HEK293 (cell line): ENCODE results near the gene EIF5A.
A peak's percentile ranks its signal among the peaks of the same experiment; 100 is the strongest.

Source experiments
- CTCF ChIA-PET: fragments of 350-600 bp; formaldehyde crosslinking; extraction: SDS; loops from one replicate; lab custom pipeline; 2021; ENCODE audit warnings: antibody characterized with exemption; lab: Yijun Ruan, JAX
- POLR2A ChIA-PET: fragments of 300-600 bp; formaldehyde crosslinking; extraction: SDS; loops from one replicate; lab custom pipeline; 2020; ENCODE audit warnings: antibody characterized with exemption, inconsistent platforms; lab: Yijun Ruan, JAX
- H3K27ac ChIP-seq: fragments of 200-500 bp; sonication (Bioruptor generic); 2 replicates; pipeline ENCODE4 v1.5.1; 2014; ENCODE audit warnings: low read depth, low read length, control low read depth, inconsistent platforms; ENCODE audit errors: extremely low read depth
- H3K36me3 ChIP-seq, 2 experiments: fragments of 200-500 bp in 1 of 2; sonication (Bioruptor generic) in 1 of 2; 1 replicate in 1 of 2; 2 replicates in 1 of 2; pipeline ENCODE4 v1.5.1; 2014 to 2017; ENCODE audit warnings: inconsistent platforms in 2 of 2, low read length in 2 of 2; ENCODE audit not compliant: control insufficient read depth in 2 of 2, insufficient read depth in 1 of 2
- H3K4me1 ChIP-seq: fragments of 200-500 bp; sonication (Bioruptor generic); 2 replicates; pipeline ENCODE4 v1.5.1; 2014; ENCODE audit warnings: mild to moderate bottlenecking, low read length, inconsistent platforms; ENCODE audit not compliant: control insufficient read depth, insufficient read depth
- H3K4me3 ChIP-seq: 2 replicates; pipeline ENCODE4 v1.5.1; 2011; ENCODE audit warnings: low read depth, mild to moderate bottlenecking, control low read depth, low read length, moderate library complexity
- H3K9me3 ChIP-seq: fragments of 200-500 bp; sonication (Bioruptor generic); 2 replicates; pipeline ENCODE4 v1.5.1; 2014; ENCODE audit warnings: low read depth, low read length, inconsistent platforms; ENCODE audit not compliant: control insufficient read depth, insufficient read depth
- EGR2 ChIP-seq: fragments of 450-650 bp; formaldehyde crosslinking; IDR thresholded peaks from 2 replicates; pipeline ENCODE4 v1.5.1; 2016; ENCODE audit warnings: low read depth, missing biosample characterization, missing genetic modification characterization
- GLI4 ChIP-seq: fragments of 450-650 bp; formaldehyde crosslinking; IDR thresholded peaks from 2 replicates; pipeline ENCODE4 v1.5.1; 2016; ENCODE audit warnings: missing biosample characterization, missing genetic modification characterization
- INSM2 ChIP-seq: fragments of 450-650 bp; formaldehyde crosslinking; IDR thresholded peaks from 2 replicates; pipeline ENCODE4 v1.5.1; 2016; ENCODE audit warnings: missing biosample characterization, missing genetic modification characterization
- KLF10 ChIP-seq: fragments of 450-650 bp; IDR thresholded peaks from 2 replicates; pipeline ENCODE4 v1.5.1; 2018; ENCODE audit warnings: missing biosample characterization, mild to moderate bottlenecking, missing genetic modification characterization
- KLF9 ChIP-seq: fragments of 450-650 bp; formaldehyde crosslinking; IDR thresholded peaks from 2 replicates; pipeline ENCODE4 v1.5.1; 2016; ENCODE audit warnings: missing biosample characterization, missing genetic modification characterization, low read depth
- SP2 ChIP-seq: fragments of 450-650 bp; formaldehyde crosslinking; IDR thresholded peaks from 2 replicates; pipeline ENCODE4 v1.5.1; 2016; ENCODE audit warnings: missing biosample characterization, missing genetic modification characterization
- YY1 ChIP-seq: fragments of 450-650 bp; formaldehyde crosslinking; IDR thresholded peaks from 2 replicates; pipeline ENCODE4 v1.5.1; 2018; ENCODE audit warnings: missing biosample characterization, missing genetic modification characterization
- YY2 ChIP-seq: fragments of 450-650 bp; formaldehyde crosslinking; IDR thresholded peaks from 2 replicates; pipeline ENCODE4 v1.5.1; 2016; ENCODE audit warnings: missing biosample characterization, missing genetic modification characterization
- ZBTB7A ChIP-seq: fragments of 450-650 bp; formaldehyde crosslinking; IDR thresholded peaks from 2 replicates; pipeline ENCODE4 v1.5.1; 2016; ENCODE audit warnings: low read depth, missing biosample characterization, missing genetic modification characterization
- ZEB2 ChIP-seq: fragments of 450-650 bp; formaldehyde crosslinking; IDR thresholded peaks from 2 replicates; pipeline ENCODE4 v1.5.1; 2016; ENCODE audit warnings: missing biosample characterization, missing genetic modification characterization
- ZFP69B ChIP-seq: fragments of 450-650 bp; formaldehyde crosslinking; IDR thresholded peaks from 2 replicates; pipeline ENCODE4 v1.5.1; 2016; ENCODE audit warnings: missing biosample characterization, missing genetic modification characterization
- ZNF10 ChIP-seq: fragments of 450-650 bp; formaldehyde crosslinking; IDR thresholded peaks from 2 replicates; pipeline ENCODE4 v1.5.1; 2017; ENCODE audit warnings: missing biosample characterization, missing genetic modification characterization
- ZNF24 ChIP-seq: fragments of 450-650 bp; formaldehyde crosslinking; IDR thresholded peaks from 2 replicates; pipeline ENCODE4 v1.5.1; 2016; ENCODE audit warnings: missing biosample characterization, missing genetic modification characterization
- ZNF354C ChIP-seq: fragments of 450-650 bp; formaldehyde crosslinking; IDR thresholded peaks from 2 replicates; pipeline ENCODE4 v1.5.1; 2016; ENCODE audit warnings: missing biosample characterization, missing genetic modification characterization, low read depth, borderline replicate concordance
- ZNF362 ChIP-seq: fragments of 450-650 bp; formaldehyde crosslinking; IDR thresholded peaks from 2 replicates; pipeline ENCODE4 v1.5.1; 2016; ENCODE audit warnings: missing biosample characterization, missing genetic modification characterization
- ZNF561 ChIP-seq: fragments of 450-650 bp; IDR thresholded peaks from 2 replicates; pipeline ENCODE4 v1.5.1; 2018; ENCODE audit warnings: missing biosample characterization, missing genetic modification characterization, borderline replicate concordance
- ZNF600 ChIP-seq: fragments of 450-650 bp; formaldehyde crosslinking; IDR thresholded peaks from 2 replicates; pipeline ENCODE4 v1.5.1; 2016; ENCODE audit warnings: missing biosample characterization, missing genetic modification characterization
- ZNF670 ChIP-seq: fragments of 450-650 bp; formaldehyde crosslinking; IDR thresholded peaks from 2 replicates; pipeline ENCODE4 v1.5.1; 2016; ENCODE audit warnings: missing biosample characterization, missing genetic modification characterization, low read depth
- ZNF677 ChIP-seq: fragments of 450-650 bp; IDR thresholded peaks from 2 replicates; pipeline ENCODE4 v1.5.0; 2018; ENCODE audit warnings: missing biosample characterization, mild to moderate bottlenecking, missing genetic modification characterization, moderate library complexity
- TF ChIP-seq, protein P1 (sequence below): fragments of 450-650 bp; formaldehyde crosslinking; IDR thresholded peaks from 2 replicates; pipeline ENCODE4 v1.5.1; 2016; ENCODE audit warnings: missing biosample characterization, missing genetic modification characterization, low read depth
- TF ChIP-seq, protein P2 (sequence below): fragments of 450-650 bp; formaldehyde crosslinking; IDR thresholded peaks from 2 replicates; pipeline ENCODE4 v1.5.1; 2016; ENCODE audit warnings: missing biosample characterization, missing genetic modification characterization
- TF ChIP-seq, protein P3 (sequence below): fragments of 450-650 bp; formaldehyde crosslinking; IDR thresholded peaks from 2 replicates; pipeline ENCODE4 v1.5.1; 2016; ENCODE audit warnings: missing biosample characterization, missing genetic modification characterization
- TF ChIP-seq, protein P4 (sequence below): fragments of 450-650 bp; formaldehyde crosslinking; IDR thresholded peaks from 2 replicates; pipeline ENCODE4 v1.5.1; 2016; ENCODE audit warnings: missing biosample characterization, missing genetic modification characterization, low read depth
- TF ChIP-seq, protein P5 (sequence below): fragments of 450-650 bp; formaldehyde crosslinking; optimal IDR thresholded peaks from 2 replicates; pipeline ENCODE3; 2016; ENCODE audit warnings: missing biosample characterization, mild to moderate bottlenecking, missing genetic modification characterization

EIF5A gene

DNA sequence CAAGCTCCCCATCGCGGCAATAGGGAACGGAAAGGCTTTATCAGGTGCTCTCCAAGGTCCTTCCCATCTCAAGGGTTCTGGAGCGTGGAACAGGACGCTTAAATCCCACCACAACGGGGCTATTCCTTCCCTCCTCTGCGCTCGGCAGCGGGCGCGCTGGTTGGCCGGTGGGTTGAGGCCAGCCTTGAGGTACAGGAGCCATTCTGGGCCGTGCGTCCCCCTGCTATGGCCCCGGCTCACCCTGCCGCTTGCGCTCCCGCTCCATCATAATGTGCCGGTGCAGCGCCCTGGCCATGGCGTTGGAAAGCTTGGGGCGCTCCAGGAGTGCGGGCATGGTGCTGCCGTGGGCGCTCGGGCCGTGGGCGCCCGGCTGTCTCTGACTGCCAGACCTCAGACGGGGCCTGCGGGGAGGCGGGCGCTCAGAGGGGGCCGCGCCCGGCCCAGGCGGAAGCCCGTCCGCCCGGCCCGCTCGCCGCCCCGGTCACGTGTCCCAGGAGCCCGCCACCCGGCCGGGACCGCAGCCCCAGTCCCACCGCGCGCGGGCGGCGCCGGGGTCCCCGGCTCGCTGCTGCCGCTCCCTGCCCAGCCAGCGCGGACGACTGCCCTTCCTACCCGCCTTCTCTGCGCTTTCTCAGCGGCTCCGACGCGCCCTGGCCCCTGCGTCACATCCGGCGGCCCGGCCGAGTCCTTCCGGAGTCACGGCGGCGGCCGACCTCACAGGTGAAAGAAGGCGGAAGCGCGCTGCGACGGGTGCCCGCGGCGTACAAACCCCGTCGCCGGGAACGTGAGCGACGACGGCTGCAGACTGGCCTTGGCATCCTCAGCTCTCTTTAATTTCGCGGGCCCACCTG is 7.5 kb downstream of the EIF5A start, which contains the start of gene GPS2:
Gene GPS2, minus strand, starts transcription at position 642 of the 851 bp plus-strand sequence. Its CDS starts 308 bp downstream, at position 334.
- POLR2A ChIA-PET: interaction anchor here (0.6 to 4.1 kb wide), 10 partner anchors 15 to 388 kb away, joined by 3 to 42 read pairs (median 4); partner anchors contain the start of genes ACADVL, DLG4, NEURL4 and PHF23
- Histone ChIP-seq H3K9me3 (no peaks in the 10 kb centered on the region), H3K27ac (peak within 1 kb of the TSS; percentile 98), H3K4me1 (peaks cover 11% of the 10 kb centered on the region), H3K4me3 (peak within 1 kb of the TSS; percentile 87), H3K36me3 (peaks cover 39 to 75% of the 10 kb centered on the region in 2 experiments)
- CTCF ChIA-PET: interaction anchor here (0.6 to 4.1 kb wide), 5 partner anchors 11 to 1909 kb away, joined by 5 to 22 read pairs (median 6); no protein-coding TSS in a partner anchor
- TF ChIP-seq ZEB2 (tag by site-specific recombination) (peak; percentile 93), KLF10 (tag by site-specific recombination) (peak; percentile 72; the same call in 1 of the 2 replicates), ZBTB7A (tag by site-specific recombination) (peak; percentile 41; the same call in 1 of the 2 replicates), INSM2 (tag by site-specific recombination) (peak; percentile 55; the same call in 1 of the 2 replicates), ZNF24 (tag by site-specific recombination) (0 out of 2 replicates have a peak, but pooled peaks have one; percentile 23), GLI4 (tag by site-specific recombination) (0 out of 2 replicates have a peak, but pooled peaks have one; percentile 17), ZFP69B (tag by site-specific recombination) (peak; percentile 73; the same call in 1 of the 2 replicates), ZNF677 (tag by site-specific recombination) (no peak), ZNF362 (tag by site-specific recombination) (no peak), SP2 (tag by site-specific recombination) (peak; percentile 82), ZNF354C (tag by site-specific recombination) (no peak), KLF9 (tag by site-specific recombination) (peak; percentile 34), YY2 (tag by site-specific recombination) (peak; percentile 38), EGR2 (tag by site-specific recombination) (peak; percentile 42), ZNF10 (peak; percentile 45), ZNF670 (tag by site-specific recombination) (no peak), ZNF561 (tag by site-specific recombination) (peak; percentile 59; the same call in 1 of the 2 replicates), YY1 (tag by site-specific recombination) (peak; percentile 58), ZNF600 (tag by site-specific recombination) (peak; percentile 69)
- TF ChIP-seq, protein P1, sequence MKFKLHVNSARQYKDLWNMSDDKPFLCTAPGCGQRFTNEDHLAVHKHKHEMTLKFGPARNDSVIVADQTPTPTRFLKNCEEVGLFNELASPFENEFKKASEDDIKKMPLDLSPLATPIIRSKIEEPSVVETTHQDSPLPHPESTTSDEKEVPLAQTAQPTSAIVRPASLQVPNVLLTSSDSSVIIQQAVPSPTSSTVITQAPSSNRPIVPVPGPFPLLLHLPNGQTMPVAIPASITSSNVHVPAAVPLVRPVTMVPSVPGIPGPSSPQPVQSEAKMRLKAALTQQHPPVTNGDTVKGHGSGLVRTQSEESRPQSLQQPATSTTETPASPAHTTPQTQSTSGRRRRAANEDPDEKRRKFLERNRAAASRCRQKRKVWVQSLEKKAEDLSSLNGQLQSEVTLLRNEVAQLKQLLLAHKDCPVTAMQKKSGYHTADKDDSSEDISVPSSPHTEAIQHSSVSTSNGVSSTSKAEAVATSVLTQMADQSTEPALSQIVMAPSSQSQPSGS: no peak
- TF ChIP-seq, protein P2, sequence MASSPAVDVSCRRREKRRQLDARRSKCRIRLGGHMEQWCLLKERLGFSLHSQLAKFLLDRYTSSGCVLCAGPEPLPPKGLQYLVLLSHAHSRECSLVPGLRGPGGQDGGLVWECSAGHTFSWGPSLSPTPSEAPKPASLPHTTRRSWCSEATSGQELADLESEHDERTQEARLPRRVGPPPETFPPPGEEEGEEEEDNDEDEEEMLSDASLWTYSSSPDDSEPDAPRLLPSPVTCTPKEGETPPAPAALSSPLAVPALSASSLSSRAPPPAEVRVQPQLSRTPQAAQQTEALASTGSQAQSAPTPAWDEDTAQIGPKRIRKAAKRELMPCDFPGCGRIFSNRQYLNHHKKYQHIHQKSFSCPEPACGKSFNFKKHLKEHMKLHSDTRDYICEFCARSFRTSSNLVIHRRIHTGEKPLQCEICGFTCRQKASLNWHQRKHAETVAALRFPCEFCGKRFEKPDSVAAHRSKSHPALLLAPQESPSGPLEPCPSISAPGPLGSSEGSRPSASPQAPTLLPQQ (tag by site-specific recombination): peak; percentile 60
- TF ChIP-seq, protein P3, sequence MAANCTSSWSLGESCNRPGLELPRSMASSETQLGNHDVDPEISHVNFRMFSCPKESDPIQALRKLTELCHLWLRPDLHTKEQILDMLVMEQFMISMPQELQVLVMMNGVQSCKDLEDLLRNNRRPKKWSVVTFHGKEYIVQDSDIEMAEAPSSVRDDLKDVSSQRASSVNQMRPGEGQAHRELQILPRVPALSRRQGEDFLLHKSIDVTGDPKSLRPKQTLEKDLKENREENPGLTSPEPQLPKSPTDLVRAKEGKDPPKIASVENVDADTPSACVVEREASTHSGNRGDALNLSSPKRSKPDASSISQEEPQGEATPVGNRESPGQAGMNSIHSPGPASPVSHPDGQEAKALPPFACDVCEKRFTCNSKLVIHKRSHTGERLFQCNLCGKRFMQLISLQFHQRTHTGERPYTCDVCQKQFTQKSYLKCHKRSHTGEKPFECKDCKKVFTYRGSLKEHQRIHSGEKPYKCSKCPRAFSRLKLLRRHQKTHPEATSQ (tag by site-specific recombination): 0 out of 2 replicates have a peak, but pooled peaks have one; percentile 51
- TF ChIP-seq, protein P4, sequence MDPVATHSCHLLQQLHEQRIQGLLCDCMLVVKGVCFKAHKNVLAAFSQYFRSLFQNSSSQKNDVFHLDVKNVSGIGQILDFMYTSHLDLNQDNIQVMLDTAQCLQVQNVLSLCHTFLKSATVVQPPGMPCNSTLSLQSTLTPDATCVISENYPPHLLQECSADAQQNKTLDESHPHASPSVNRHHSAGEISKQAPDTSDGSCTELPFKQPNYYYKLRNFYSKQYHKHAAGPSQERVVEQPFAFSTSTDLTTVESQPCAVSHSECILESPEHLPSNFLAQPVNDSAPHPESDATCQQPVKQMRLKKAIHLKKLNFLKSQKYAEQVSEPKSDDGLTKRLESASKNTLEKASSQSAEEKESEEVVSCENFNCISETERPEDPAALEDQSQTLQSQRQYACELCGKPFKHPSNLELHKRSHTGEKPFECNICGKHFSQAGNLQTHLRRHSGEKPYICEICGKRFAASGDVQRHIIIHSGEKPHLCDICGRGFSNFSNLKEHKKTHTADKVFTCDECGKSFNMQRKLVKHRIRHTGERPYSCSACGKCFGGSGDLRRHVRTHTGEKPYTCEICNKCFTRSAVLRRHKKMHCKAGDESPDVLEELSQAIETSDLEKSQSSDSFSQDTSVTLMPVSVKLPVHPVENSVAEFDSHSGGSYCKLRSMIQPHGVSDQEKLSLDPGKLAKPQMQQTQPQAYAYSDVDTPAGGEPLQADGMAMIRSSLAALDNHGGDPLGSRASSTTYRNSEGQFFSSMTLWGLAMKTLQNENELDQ (tag by site-specific recombination): no peak
- TF ChIP-seq, protein P5, sequence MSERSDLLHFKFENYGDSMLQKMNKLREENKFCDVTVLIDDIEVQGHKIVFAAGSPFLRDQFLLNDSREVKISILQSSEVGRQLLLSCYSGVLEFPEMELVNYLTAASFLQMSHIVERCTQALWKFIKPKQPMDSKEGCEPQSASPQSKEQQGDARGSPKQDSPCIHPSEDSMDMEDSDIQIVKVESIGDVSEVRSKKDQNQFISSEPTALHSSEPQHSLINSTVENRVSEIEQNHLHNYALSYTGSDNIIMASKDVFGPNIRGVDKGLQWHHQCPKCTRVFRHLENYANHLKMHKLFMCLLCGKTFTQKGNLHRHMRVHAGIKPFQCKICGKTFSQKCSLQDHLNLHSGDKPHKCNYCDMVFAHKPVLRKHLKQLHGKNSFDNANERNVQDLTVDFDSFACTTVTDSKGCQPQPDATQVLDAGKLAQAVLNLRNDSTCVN: peak; percentile 97
